HFF-Myc (cell line): ENCODE results near the gene RNF151.
"Not testable (repeated sequence)": the region's sequence is repeated elsewhere in the genome, so short reads cannot be mapped to it uniquely, and the experiment has no call there.

Source experiments
- DNase-seq: peaks from one replicate; pipeline ENCODE4 v3.0.0-alpha.2; 2011; ENCODE audit warnings: low read depth; ENCODE audit errors: extremely low read depth
- H3K4me3 ChIP-seq: replicated peaks from 2 replicates; pipeline ENCODE4 v1.5.1; 2011; ENCODE audit warnings: low read depth, mild to moderate bottlenecking, control low read depth, low read length
- TF ChIP-seq, protein P1 (sequence below): IDR thresholded peaks from 2 replicates; pipeline ENCODE4 v1.5.1; 2012; ENCODE audit warnings: mild to moderate bottlenecking, low read depth, low read length, control low read depth; ENCODE audit errors: missing control alignments

RNF151 gene

DNA sequence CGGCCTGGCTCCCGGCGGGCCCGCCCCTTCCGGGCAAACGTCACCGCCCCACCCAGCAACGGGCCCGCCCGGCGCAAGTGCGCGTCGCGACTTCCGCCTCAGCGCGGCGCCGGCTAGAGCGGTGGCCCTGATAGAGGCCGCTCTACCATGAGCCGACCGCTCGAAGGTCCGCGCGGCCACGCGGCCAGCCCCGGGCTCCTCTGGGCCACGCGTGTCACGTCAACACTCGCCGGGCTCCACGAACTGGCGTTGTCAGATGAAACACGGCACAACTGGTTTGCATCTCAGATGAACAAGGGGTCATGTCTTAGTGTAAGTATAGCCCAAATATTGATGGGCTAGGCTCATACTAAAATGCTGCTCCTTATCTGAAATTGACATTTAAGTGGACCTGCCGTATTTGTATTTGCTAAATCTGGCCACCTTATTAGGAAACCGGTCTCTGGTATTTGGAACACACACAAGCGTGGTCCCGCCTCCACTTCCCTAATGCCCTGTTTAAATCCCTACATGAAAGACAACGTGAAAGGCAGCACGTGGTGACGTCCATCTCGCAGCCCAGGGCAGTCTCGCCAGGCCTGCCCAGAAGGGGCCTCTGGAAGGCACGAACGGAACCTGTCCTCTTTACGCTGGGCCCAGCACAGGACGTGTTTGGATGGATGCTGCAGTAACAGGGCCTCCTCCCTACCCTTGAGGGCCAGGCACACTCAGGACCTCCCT is 43.3 kb downstream of the RNF151 start, which contains the start of gene ZNF598:
TSS of gene ZNF598 (minus strand) at position 31 of the 720 bp plus-strand sequence.
- H3K4me3 ChIP-seq, result peak within 1 kb of the TSS; percentile 69
- no peak for DNase-seq
- TF ChIP-seq, protein P1, sequence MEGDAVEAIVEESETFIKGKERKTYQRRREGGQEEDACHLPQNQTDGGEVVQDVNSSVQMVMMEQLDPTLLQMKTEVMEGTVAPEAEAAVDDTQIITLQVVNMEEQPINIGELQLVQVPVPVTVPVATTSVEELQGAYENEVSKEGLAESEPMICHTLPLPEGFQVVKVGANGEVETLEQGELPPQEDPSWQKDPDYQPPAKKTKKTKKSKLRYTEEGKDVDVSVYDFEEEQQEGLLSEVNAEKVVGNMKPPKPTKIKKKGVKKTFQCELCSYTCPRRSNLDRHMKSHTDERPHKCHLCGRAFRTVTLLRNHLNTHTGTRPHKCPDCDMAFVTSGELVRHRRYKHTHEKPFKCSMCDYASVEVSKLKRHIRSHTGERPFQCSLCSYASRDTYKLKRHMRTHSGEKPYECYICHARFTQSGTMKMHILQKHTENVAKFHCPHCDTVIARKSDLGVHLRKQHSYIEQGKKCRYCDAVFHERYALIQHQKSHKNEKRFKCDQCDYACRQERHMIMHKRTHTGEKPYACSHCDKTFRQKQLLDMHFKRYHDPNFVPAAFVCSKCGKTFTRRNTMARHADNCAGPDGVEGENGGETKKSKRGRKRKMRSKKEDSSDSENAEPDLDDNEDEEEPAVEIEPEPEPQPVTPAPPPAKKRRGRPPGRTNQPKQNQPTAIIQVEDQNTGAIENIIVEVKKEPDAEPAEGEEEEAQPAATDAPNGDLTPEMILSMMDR, result no peak

DNA sequence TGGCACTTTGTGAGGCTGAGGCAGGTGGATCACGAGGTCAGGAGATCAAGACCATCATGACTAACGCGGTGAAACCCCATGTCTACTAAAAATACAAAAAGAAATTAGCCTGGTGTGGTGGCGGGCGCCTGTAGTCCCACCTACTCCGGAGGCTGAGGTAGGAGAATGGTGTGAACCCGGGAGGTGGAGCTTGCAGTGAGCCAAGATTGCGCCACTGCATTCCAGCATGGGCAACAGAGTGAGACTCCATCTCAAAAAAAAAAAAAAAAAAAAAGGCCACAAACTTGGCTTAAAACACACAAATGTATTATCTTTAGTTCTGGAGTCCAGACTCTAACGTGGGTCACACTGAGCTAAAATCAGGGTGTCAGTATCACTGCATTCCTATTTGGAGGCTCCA is 45.1 kb downstream of the RNF151 start:
- not testable (repeated sequence) for H3K4me3 ChIP-seq, DNase-seq

DNA sequence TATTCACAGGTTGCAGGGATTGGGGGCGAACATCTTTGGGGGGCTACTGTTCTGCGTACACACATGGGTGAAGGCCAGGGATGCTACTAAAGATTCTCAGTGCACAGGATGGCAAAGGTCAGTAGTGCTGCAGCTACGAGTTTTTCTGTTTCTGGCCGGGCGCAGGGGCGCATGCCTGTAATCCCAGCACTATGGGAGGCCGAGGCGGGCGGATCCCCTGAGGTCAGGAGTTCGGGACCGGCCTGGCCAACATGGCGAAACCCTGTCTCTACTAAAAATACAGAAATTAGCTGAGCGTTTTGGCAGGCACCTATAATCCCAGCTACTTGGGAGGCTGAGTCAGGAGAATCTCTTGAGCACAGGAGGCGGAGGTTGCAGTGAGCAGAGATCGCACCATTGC is 46.9 kb downstream of the RNF151 start:
- H3K4me3 ChIP-seq, result no peak overlapping the region
- no peak for DNase-seq
- TF ChIP-seq, protein P1, result no peak

DNA sequence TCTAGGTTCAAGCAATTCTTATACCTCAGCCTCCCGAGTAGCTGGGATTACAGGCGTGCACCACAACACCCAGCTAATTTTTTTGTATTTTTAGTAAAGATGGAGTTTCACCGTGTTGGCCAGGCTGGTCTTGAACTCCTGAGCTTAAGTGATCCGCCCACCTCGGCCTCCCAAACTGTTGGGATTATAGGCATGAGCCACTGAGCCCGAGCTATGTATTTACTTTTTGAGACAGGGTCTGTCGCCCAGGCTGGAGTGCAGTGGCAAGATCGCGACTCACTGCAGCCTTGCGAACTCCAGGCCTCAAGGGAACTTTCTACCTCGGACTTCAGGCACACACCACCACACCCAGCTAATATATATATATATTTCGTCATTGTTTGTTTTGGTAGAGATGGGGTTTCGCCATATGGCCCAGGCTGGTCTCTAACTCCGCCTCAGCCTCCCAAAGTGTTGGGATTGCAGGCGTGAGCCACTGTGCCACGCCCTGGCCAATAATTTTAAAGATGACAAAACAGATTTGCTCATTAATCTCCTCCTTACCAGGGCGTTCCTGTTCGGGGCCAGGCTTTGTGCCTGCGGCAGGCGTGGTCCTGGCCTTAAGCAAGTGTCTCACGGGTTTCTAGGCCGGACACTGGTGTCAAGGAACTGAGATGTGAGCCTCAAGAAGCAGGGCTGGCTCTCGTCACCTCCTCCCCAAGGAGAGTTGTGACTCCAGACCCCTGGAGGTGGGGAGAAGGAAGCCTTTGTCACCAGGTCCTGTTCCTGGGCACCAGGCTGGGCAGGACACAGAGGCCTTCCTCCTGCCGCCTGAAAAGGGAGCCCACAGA is 48.7 kb downstream of the RNF151 start:
- DNase-seq, result no peak
- H3K4me3 ChIP-seq, result no peak overlapping the region
- TF ChIP-seq, protein P1, result no peak

DNA sequence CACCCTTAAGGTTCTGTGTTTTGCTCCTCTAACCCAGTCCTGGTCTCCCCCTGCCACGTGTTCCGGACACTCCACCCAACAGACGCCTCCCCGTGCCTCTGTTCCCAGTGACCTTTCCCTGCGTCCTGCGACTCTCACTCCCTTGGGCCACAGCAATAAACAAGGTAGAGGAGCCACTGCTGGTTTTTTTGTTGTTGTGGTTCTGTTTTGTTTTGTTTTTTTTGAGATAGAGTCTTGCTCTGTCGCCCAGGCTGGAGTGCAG is 49.2 kb downstream of the RNF151 start:
- no peak overlapping the region for H3K4me3 ChIP-seq
- TF ChIP-seq, protein P1, result no peak
- DNase-seq, result no peak

DNA sequence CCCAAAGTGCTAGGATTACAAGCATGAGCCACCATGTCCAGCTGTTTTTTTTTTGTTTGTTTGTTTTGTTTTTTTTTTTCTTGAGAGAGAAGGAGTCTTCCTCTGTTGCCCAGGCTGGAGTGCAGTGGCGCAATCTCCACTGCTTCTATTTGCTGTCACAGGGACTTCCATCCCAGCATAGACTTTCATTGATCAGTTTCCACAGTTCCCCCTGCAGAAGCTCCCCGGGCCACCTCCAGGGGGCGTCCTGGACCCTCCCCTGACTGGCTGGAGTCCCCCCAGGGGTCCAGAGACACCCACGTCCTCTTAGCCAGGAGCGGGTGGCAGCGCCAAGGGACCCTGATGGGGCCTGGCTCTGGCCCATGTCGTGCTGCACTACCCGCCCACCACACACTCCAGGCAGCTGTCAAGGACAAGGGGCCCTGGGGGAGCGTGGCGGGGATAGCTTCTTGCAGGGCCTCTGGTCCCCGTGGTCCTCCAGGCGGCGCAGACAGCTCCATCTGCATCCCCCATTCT is 49.8 kb downstream of the RNF151 start:
- no peak for DNase-seq
- H3K4me3 ChIP-seq, result no peak overlapping the region
- TF ChIP-seq, protein P1, result peak; percentile 66
